Neural progenitor cell (in vitro differentiated cells): ENCODE data around the gene PLA2G4F.

ENCODE experiments used
- CTCF ChIP-seq: fragments of 200-600 bp; sonication (generic); IDR thresholded peaks from 2 replicates; pipeline ENCODE4 v1.5.1; 2017; ENCODE audit warnings: antibody characterized with exemption, mild to moderate bottlenecking
- EZH2 ChIP-seq: fragments of 200-600 bp; sonication (generic); IDR thresholded peaks from 2 replicates; pipeline ENCODE4 v1.6.1; 2017; ENCODE audit warnings: antibody characterized with exemption, mild to moderate bottlenecking, moderate library complexity
- EZH2phosphoT487 ChIP-seq: fragments of 200-600 bp; sonication (generic); IDR thresholded peaks from 2 replicates; pipeline ENCODE4 v1.6.1; 2017; ENCODE audit warnings: antibody characterized with exemption

GRCh38 chr15:42178056-42178455 is 21.6 kb upstream of the PLA2G4F start:
- no peak for TF ChIP-seq EZH2
- TF ChIP-seq CTCF = no peak
- no peak for TF ChIP-seq EZH2phosphoT487
